A673 (cell line): ENCODE results near the gene FCN2. TPM values are rescaled to one million over a fixed set of nuclear protein-coding genes. Genes with fewer than 3 reads are reported as not detected.

ENCODE experiments used
- BruUV-seq: library from RNA; stranded (reverse); fragments of 400-500 nt; replicated peaks from 2 replicates; lab custom pipeline; 2021; lab: Mats Ljungman, UMichigan
- CTCF ChIA-PET: fragments of 300-600 bp; sonication (Branson Sonifier 250); formaldehyde crosslinking; loops from one replicate; lab custom pipeline; 2022; ENCODE audit warnings: antibody characterized with exemption; lab: Charles Lee
- POLR2A ChIA-PET: fragments of 300-600 bp; sonication (Branson Sonifier 250); formaldehyde crosslinking; loops from one replicate; lab custom pipeline; 2022; ENCODE audit warnings: antibody characterized with exemption; ENCODE audit not compliant: low non-redundant PET; lab: Charles Lee
- DNase-seq: peaks from one replicate; pipeline ENCODE4 v3.0.0-alpha.2; 2015; ENCODE audit warnings: low spot score
- H3K27ac ChIP-seq: fragments of 200-600 bp; sonication (generic); 2 replicates; pipeline ENCODE4 v1.5.1; 2016; ENCODE audit warnings: mixed run types, low read depth, mild to moderate bottlenecking, mixed read lengths, antibody characterized with exemption, low read length; ENCODE audit not compliant: poor library complexity, severe bottlenecking
- H3K27me3 ChIP-seq: fragments of 200-600 bp; sonication (generic); replicated peaks from 2 replicates; pipeline ENCODE4 v1.6.1; 2017; ENCODE audit warnings: mixed run types, low read depth, mild to moderate bottlenecking, mixed read lengths, antibody characterized with exemption, low read length; ENCODE audit not compliant: insufficient read depth, poor library complexity
- H3K36me3 ChIP-seq: fragments of 200-600 bp; sonication (generic); 2 replicates; pipeline ENCODE4 v1.6.1; 2016; ENCODE audit warnings: mixed run types, mild to moderate bottlenecking, mixed read lengths, antibody characterized with exemption, low read length; ENCODE audit not compliant: insufficient read depth, poor library complexity, severe bottlenecking
- H3K4me1 ChIP-seq: fragments of 200-600 bp; sonication (generic); 2 replicates; pipeline ENCODE4 v1.6.1; 2017; ENCODE audit warnings: mixed run types, mild to moderate bottlenecking, mixed read lengths, antibody characterized with exemption, low read length; ENCODE audit not compliant: insufficient read depth, poor library complexity, severe bottlenecking
- H3K4me3 ChIP-seq: fragments of 200-600 bp; sonication (generic); 2 replicates; pipeline ENCODE4 v1.5.1; 2016; ENCODE audit warnings: low read depth, mixed run types, mild to moderate bottlenecking, mixed read lengths, low read length; ENCODE audit not compliant: poor library complexity, severe bottlenecking
- H3K9me3 ChIP-seq: fragments of 200-600 bp; sonication (generic); 2 replicates; pipeline ENCODE4 v1.6.1; 2016; ENCODE audit warnings: mixed run types, low read depth, mild to moderate bottlenecking, mixed read lengths, antibody characterized with exemption, low read length; ENCODE audit not compliant: poor library complexity, severe bottlenecking
- CTCF ChIP-seq: fragments of 300-800, 200-600 bp; sonication (generic); conservative IDR thresholded peaks from 2 replicates; pipeline ENCODE4 v1.5.1; 2017; ENCODE audit warnings: low read depth, mild to moderate bottlenecking, antibody characterized with exemption, low read length, moderate library complexity, mixed read lengths
- EZH2 ChIP-seq: fragments of 200-600 bp; sonication (generic); IDR thresholded peaks from 2 replicates; pipeline ENCODE4 v1.6.1; 2017; ENCODE audit warnings: borderline replicate concordance, low read depth, mild to moderate bottlenecking, mixed read lengths, antibody characterized with exemption, low read length; ENCODE audit not compliant: poor library complexity, severe bottlenecking
- intact Hi-C: fragments of 100-400 bp; cut with micrococcal nuclease; formaldehyde crosslinking; loops from one replicate; pipeline ENCODE4 v1.10.0; 2022; ENCODE audit not compliant: unreplicated experiment
- total RNA-seq: library from RNA; stranded (reverse); gene quantifications from 2 replicates; pipeline ENCODE4 v1.2.3, GENCODE V29; 2021

The FCN2 gene
- total RNA-seq, 1 experiment from 2014 or later, result not detected

GRCh38 chr9:134892221-134892620, 11.6 kb downstream of the FCN2 start:
- DNase-seq, result no peak
- BruUV-seq, result no TSS peak
- CTCF ChIA-PET, result no interaction called here

GRCh38 chr9:134892820-134893420, 12.3 kb downstream of the FCN2 start:
- ChIA-PET CTCF (interaction anchor here (0.6 kb wide), 1 partner anchor 827 kb away, joined by 6 read pairs; no protein-coding TSS in a partner anchor), POLR2A (no interaction called here)
- no peak overlapping the region for H3K4me3 ChIP-seq
- no peak for DNase-seq
- peaks cover 20% of the 10 kb centered on the region for H3K4me1 ChIP-seq
- H3K9me3 ChIP-seq, result no peaks in the 10 kb centered on the region
- BruUV-seq, result no TSS peak
- H3K27me3 ChIP-seq, result no peaks in the 10 kb centered on the region
- TF ChIP-seq CTCF, result no peak
- TF ChIP-seq EZH2, result no peak
- intact Hi-C loops, result no loop called here
- no peaks in the 10 kb centered on the region for H3K36me3 ChIP-seq
- no peak overlapping the region for H3K27ac ChIP-seq

More at GRCh38 chr9:134892221-134892620, 11.6 kb downstream of the FCN2 start:
- POLR2A ChIA-PET, result no interaction called here
- no peaks in the 10 kb centered on the region for H3K36me3 ChIP-seq
- H3K4me1 ChIP-seq, result peaks cover 20% of the 10 kb centered on the region
- H3K9me3 ChIP-seq, result no peaks in the 10 kb centered on the region
- no peaks in the 10 kb centered on the region for H3K27me3 ChIP-seq
- intact Hi-C loops, result no loop called here
- no peak overlapping the region for H3K4me3 ChIP-seq
- no peak overlapping the region for H3K27ac ChIP-seq
- TF ChIP-seq EZH2, result no peak
- TF ChIP-seq CTCF, result no peak

GRCh38 chr9:134894136-134894860, 13.7 kb downstream of the FCN2 start:
- BruUV-seq, result no TSS peak
- intact Hi-C loops, result no loop called here
- H3K9me3 ChIP-seq, result no peaks in the 10 kb centered on the region
- H3K4me1 ChIP-seq, result peaks cover 20% of the 10 kb centered on the region
- no peaks in the 10 kb centered on the region for H3K36me3 ChIP-seq
- TF ChIP-seq CTCF (no peak), EZH2 (no peak)
- DNase-seq, result no peak
- H3K27me3 ChIP-seq, result no peaks in the 10 kb centered on the region
- H3K4me3 ChIP-seq, result no peak overlapping the region
- no peak overlapping the region for H3K27ac ChIP-seq
- ChIA-PET CTCF (no interaction called here), POLR2A (no interaction called here)
